Measurements from ENCODE around the gene DVL3. TPM values are rescaled to one million over a fixed set of nuclear protein-coding genes. Genes with fewer than 3 reads are reported as not detected.

Gene DVL3
- total RNA-seq, 1 experiment from 2014 or later = 76.2 TPM

DNA sequence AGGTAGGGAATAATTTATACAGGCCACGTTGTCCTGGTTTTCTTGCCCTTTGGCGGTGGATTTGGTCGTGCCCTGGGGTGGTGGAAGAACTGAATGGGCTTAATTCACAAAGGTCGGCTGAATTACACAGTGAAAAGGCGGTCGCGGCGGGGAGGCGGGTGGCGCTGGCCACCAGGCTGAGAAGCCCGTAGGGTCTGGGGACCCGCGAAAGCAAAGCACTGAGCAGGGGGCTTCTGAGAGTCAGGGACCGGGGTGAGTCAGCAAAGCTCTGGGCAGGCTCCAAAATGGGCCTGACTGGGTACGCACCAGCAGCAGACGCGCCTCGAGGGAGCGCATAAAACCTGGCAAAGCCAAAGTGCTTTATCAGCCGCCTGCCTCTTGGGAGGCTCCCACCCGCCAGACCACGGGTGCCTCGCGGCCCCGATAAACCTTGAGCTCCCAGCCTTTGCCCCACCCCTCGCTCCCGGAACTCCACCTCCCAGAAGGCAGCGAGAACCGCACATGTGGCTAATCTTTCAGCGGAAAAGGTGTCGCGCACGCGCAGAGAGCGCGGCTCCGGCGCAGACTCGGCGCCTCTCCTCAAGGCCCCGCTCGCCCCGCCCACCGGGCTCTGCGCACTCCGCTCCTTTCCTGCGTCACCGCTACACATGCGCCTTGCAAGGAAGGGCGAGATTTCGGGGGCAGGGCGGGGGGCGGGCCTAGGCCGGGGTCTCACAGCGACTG lies 30.4 kb downstream of the DVL3 start (continued):
- TF ChIP-seq, protein P1, sequence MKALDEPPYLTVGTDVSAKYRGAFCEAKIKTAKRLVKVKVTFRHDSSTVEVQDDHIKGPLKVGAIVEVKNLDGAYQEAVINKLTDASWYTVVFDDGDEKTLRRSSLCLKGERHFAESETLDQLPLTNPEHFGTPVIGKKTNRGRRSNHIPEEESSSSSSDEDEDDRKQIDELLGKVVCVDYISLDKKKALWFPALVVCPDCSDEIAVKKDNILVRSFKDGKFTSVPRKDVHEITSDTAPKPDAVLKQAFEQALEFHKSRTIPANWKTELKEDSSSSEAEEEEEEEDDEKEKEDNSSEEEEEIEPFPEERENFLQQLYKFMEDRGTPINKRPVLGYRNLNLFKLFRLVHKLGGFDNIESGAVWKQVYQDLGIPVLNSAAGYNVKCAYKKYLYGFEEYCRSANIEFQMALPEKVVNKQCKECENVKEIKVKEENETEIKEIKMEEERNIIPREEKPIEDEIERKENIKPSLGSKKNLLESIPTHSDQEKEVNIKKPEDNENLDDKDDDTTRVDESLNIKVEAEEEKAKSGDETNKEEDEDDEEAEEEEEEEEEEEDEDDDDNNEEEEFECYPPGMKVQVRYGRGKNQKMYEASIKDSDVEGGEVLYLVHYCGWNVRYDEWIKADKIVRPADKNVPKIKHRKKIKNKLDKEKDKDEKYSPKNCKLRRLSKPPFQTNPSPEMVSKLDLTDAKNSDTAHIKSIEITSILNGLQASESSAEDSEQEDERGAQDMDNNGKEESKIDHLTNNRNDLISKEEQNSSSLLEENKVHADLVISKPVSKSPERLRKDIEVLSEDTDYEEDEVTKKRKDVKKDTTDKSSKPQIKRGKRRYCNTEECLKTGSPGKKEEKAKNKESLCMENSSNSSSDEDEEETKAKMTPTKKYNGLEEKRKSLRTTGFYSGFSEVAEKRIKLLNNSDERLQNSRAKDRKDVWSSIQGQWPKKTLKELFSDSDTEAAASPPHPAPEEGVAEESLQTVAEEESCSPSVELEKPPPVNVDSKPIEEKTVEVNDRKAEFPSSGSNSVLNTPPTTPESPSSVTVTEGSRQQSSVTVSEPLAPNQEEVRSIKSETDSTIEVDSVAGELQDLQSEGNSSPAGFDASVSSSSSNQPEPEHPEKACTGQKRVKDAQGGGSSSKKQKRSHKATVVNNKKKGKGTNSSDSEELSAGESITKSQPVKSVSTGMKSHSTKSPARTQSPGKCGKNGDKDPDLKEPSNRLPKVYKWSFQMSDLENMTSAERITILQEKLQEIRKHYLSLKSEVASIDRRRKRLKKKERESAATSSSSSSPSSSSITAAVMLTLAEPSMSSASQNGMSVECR (CRISPR knock-in tag; IDR thresholded peaks at IDR 0.05; ENCODE audit: borderline replicate concordance) = no peak
- TF ChIP-seq, protein P2, sequence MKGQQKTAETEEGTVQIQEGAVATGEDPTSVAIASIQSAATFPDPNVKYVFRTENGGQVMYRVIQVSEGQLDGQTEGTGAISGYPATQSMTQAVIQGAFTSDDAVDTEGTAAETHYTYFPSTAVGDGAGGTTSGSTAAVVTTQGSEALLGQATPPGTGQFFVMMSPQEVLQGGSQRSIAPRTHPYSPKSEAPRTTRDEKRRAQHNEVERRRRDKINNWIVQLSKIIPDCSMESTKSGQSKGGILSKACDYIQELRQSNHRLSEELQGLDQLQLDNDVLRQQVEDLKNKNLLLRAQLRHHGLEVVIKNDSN (CRISPR knock-in tag; IDR thresholded peaks at IDR 0.05) = peak; percentile 86
- TF ChIP-seq CREB1 (CRISPR knock-in tag; IDR thresholded peaks at IDR 0.05) (no peak), NR2C2 (CRISPR knock-in tag; IDR thresholded peaks at IDR 0.05) (no peak)

DNA sequence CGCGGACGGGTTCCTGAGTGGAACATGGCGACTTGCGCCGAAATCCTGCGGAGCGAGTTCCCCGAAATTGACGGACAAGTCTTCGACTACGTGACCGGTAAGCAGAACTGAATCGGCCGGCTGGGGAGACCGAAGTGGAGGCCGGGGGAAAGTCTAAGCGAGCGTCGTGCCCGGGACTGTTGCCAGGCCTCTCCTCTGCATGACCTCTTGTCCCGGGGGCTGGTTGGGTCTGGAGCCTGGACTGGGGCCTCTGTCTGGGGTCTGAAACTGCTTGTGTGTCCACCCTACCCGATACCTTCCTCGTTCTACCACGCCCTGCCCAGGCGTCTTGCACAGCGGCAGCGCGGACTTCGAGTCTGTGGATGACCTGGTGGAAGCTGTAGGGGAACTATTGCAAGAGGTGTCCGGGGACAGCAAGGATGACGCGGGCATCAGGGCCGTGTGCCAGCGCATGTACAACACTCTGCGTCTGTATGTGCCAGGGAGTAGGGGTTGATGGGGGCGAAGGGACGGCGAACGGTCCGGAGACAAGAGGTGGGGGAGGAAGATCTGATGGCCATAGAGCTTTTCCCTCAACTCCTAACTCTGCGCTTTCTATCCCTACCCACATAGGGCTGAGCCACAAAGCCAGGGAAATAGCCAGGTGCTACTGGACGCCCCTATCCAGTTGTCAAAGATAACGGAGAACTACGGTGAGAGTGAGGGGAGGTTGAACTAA lies 31.2 kb downstream of the DVL3 start, which contains the start of gene ABCF3:
TSS of gene ABCF3 (plus strand) at position 16 of the 718 bp plus-strand sequence. CDS start at position 25, 9 bp downstream.
- Mint-ChIP-seq H3K4me1 (peaks cover 23% of the 10 kb centered on the region), H3K4me3 (peak within 1 kb of the TSS; percentile 98), H3K9me3 (no peaks in the 10 kb centered on the region), H3K27me3 (ENCODE audit: low read depth) (no peaks in the 10 kb centered on the region), H3K36me3 (peaks cover 67% of the 10 kb centered on the region), H3K27ac (peak within 1 kb of the TSS; percentile 97)
- ATAC-seq (peak; percentile 37), DNase-seq (ENCODE audit: low spot score) (no peak)
- ChIA-PET POLR2A (interaction anchor here (0.6 to 1.4 kb wide), 7 partner anchors 10 to 153 kb away, joined by 3 to 15 read pairs (median 3); partner anchors contain the start of genes AP2M1 and EIF2B5), CTCF (interaction anchor here (0.6 to 1.9 kb wide), 14 partner anchors 12 to 291 kb away, joined by 3 to 17 read pairs (median 4); partner anchors contain the start of gene EEF1AKMT4)
- no peak for TF ChIP-seq EMX1 (CRISPR knock-in tag; IDR thresholded peaks at IDR 0.05)
- TF ChIP-seq, protein P1 (CRISPR knock-in tag; IDR thresholded peaks at IDR 0.05; ENCODE audit: borderline replicate concordance) = peak; percentile 70; the same call in 1 of the 2 replicates
- TF ChIP-seq FOXK1 (CRISPR knock-in tag; IDR thresholded peaks at IDR 0.05) = no peak
- TF ChIP-seq ZNF219 (CRISPR knock-in tag; IDR thresholded peaks at IDR 0.05; ENCODE audit: borderline replicate concordance) = peak; percentile 52; the same call in 1 of the 2 replicates
- no peak for TF ChIP-seq ZBTB21 (CRISPR knock-in tag; IDR thresholded peaks at IDR 0.05; ENCODE audit: borderline replicate concordance)
- no peak for TF ChIP-seq GABPB1 (CRISPR knock-in tag; IDR thresholded peaks at IDR 0.05)
- TF ChIP-seq ZNF416 (CRISPR knock-in tag; IDR thresholded peaks at IDR 0.05) = 0 out of 2 replicates have a peak, but pooled peaks have one; percentile 14
- TF ChIP-seq, protein P3, sequence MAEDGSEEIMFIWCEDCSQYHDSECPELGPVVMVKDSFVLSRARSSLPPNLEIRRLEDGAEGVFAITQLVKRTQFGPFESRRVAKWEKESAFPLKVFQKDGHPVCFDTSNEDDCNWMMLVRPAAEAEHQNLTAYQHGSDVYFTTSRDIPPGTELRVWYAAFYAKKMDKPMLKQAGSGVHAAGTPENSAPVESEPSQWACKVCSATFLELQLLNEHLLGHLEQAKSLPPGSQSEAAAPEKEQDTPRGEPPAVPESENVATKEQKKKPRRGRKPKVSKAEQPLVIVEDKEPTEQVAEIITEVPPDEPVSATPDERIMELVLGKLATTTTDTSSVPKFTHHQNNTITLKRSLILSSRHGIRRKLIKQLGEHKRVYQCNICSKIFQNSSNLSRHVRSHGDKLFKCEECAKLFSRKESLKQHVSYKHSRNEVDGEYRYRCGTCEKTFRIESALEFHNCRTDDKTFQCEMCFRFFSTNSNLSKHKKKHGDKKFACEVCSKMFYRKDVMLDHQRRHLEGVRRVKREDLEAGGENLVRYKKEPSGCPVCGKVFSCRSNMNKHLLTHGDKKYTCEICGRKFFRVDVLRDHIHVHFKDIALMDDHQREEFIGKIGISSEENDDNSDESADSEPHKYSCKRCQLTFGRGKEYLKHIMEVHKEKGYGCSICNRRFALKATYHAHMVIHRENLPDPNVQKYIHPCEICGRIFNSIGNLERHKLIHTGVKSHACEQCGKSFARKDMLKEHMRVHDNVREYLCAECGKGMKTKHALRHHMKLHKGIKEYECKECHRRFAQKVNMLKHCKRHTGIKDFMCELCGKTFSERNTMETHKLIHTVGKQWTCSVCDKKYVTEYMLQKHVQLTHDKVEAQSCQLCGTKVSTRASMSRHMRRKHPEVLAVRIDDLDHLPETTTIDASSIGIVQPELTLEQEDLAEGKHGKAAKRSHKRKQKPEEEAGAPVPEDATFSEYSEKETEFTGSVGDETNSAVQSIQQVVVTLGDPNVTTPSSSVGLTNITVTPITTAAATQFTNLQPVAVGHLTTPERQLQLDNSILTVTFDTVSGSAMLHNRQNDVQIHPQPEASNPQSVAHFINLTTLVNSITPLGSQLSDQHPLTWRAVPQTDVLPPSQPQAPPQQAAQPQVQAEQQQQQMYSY (CRISPR knock-in tag; IDR thresholded peaks at IDR 0.05) = no peak
- TF ChIP-seq, protein P4, sequence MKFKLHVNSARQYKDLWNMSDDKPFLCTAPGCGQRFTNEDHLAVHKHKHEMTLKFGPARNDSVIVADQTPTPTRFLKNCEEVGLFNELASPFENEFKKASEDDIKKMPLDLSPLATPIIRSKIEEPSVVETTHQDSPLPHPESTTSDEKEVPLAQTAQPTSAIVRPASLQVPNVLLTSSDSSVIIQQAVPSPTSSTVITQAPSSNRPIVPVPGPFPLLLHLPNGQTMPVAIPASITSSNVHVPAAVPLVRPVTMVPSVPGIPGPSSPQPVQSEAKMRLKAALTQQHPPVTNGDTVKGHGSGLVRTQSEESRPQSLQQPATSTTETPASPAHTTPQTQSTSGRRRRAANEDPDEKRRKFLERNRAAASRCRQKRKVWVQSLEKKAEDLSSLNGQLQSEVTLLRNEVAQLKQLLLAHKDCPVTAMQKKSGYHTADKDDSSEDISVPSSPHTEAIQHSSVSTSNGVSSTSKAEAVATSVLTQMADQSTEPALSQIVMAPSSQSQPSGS (CRISPR knock-in tag; IDR thresholded peaks at IDR 0.05; ENCODE audit: borderline replicate concordance, low read depth) = no peak
- TF ChIP-seq, protein P5, sequence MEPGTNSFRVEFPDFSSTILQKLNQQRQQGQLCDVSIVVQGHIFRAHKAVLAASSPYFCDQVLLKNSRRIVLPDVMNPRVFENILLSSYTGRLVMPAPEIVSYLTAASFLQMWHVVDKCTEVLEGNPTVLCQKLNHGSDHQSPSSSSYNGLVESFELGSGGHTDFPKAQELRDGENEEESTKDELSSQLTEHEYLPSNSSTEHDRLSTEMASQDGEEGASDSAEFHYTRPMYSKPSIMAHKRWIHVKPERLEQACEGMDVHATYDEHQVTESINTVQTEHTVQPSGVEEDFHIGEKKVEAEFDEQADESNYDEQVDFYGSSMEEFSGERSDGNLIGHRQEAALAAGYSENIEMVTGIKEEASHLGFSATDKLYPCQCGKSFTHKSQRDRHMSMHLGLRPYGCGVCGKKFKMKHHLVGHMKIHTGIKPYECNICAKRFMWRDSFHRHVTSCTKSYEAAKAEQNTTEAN (CRISPR knock-in tag; IDR thresholded peaks at IDR 0.05) = no peak
- TF ChIP-seq NFYB (CRISPR knock-in tag; conservative IDR thresholded peaks at IDR 0.05; ENCODE audit: low read depth) = no peak

Measured in WTC11 (cell line).